ENCODE results near the gene LILRB5.

DNA sequence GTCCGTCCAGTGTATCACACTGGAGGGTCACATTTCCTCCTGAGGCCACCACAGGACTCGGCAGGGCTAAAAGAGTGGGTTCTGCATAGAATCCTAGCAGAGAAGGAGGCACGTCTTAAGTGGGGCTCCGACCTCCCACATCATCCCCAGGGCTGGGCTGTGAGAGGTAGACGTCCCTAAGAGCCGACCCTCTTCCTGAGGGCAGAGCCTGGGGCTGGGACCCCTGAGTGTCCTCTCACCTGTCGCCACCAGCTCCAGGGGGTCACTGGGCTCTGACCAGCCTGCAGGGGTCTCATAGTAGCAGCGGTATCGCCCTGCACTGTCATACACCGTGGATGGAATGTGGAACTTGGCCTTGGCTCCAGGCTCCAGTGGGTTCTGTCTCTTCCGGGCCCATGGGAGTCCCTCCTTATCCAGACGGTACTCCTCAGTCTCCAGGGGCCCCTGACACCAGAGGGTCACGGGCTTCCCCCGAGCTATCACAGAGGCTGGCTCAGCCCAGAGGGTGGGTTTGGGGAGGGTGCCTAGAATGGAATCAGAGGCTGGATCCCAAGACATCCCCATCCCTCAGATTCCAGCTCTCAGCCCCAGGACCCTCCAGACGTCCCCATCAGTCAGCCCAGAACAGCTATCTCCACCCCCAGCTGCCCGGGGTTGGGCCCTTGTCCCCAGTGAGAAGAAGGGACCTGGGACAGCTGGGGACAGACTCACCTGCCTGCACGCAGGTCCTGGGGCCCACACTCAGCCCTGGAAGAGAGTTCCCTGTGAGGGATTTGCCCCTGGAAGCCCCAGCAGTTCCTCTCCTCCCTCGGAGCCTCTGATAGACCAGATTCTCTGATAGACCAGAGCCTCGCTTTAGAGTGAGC lies 590 bp downstream of the LILRB5 start:
- TF ChIP-seq ZNF121 (CRISPR knock-in tag; IDR thresholded peaks at IDR 0.05), result no peak
- TF ChIP-seq, protein P1, sequence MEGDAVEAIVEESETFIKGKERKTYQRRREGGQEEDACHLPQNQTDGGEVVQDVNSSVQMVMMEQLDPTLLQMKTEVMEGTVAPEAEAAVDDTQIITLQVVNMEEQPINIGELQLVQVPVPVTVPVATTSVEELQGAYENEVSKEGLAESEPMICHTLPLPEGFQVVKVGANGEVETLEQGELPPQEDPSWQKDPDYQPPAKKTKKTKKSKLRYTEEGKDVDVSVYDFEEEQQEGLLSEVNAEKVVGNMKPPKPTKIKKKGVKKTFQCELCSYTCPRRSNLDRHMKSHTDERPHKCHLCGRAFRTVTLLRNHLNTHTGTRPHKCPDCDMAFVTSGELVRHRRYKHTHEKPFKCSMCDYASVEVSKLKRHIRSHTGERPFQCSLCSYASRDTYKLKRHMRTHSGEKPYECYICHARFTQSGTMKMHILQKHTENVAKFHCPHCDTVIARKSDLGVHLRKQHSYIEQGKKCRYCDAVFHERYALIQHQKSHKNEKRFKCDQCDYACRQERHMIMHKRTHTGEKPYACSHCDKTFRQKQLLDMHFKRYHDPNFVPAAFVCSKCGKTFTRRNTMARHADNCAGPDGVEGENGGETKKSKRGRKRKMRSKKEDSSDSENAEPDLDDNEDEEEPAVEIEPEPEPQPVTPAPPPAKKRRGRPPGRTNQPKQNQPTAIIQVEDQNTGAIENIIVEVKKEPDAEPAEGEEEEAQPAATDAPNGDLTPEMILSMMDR (IDR thresholded peaks at IDR 0.05), result no peak
